Breast epithelium (tissue), 3 donors: Measurements from ENCODE around the gene CATSPER1.

Experiments
- CTCF ChIP-seq, 3 donors: fragments of 450-650 bp; IDR thresholded peaks; one replicate each; pipeline ENCODE4 v1.5.1; 2016 to 2017; ENCODE audit warnings: antibody characterized with exemption in 3 of 3, mild to moderate bottlenecking in 3 of 3, moderate library complexity in 3 of 3
- POLR2A ChIP-seq: fragments of 450-650 bp; IDR thresholded peaks from one replicate; pipeline ENCODE4 v1.6.1; 2016; ENCODE audit warnings: antibody characterized with exemption, mild to moderate bottlenecking, moderate library complexity
- POLR2AphosphoS5 ChIP-seq, 3 donors: sonication (generic); formaldehyde crosslinking; IDR thresholded peaks; one replicate each; pipeline ENCODE4 v1.6.1; 2017; ENCODE audit warnings: antibody characterized with exemption in 3 of 3

GRCh38 chr11:66044757-66045156, 18.5 kb upstream of the CATSPER1 start:
- TF ChIP-seq CTCF (IDR thresholded peaks at IDR 0.05) (no peak), POLR2AphosphoS5 (IDR thresholded peaks at IDR 0.05) (no peak), POLR2A (no peak)
